Measurements from ENCODE around the gene TTC39A.

DNA sequence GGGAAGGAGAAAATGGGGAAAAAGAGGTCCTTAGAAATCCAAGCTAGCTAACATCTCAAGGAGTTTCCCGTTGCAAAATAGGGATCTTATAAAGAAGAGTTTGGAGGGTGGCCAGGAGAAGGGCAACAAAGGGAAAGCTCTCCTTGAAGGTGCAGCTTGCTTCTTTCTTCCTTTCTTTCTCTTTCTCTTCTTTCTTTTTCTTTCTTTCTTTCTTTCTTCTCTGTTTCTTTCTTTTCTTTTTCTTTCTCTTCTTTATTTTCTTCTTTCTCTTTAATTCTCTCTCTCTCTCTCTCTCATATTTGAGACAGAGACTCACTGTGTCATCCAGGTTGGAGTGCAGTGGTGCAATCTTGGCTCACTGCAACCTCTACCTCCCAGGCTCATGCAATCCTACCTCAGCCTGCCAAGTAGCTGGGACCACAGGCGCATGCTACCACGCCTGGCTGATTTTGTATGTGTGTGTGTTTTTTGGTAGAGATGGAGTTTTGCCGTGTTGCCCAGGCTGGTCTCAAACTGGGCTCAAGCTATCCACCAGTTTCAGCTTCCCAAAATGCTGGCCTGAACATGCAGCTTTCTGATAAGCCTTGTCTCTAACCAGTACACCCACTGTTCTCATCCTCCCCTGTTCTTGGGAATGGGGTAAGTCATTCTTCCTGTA lies 49.9 kb downstream of the TTC39A start:
- TF ChIP-seq, protein P1, sequence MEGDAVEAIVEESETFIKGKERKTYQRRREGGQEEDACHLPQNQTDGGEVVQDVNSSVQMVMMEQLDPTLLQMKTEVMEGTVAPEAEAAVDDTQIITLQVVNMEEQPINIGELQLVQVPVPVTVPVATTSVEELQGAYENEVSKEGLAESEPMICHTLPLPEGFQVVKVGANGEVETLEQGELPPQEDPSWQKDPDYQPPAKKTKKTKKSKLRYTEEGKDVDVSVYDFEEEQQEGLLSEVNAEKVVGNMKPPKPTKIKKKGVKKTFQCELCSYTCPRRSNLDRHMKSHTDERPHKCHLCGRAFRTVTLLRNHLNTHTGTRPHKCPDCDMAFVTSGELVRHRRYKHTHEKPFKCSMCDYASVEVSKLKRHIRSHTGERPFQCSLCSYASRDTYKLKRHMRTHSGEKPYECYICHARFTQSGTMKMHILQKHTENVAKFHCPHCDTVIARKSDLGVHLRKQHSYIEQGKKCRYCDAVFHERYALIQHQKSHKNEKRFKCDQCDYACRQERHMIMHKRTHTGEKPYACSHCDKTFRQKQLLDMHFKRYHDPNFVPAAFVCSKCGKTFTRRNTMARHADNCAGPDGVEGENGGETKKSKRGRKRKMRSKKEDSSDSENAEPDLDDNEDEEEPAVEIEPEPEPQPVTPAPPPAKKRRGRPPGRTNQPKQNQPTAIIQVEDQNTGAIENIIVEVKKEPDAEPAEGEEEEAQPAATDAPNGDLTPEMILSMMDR (conservative IDR thresholded peaks at IDR 0.05 in 1 of 2, IDR thresholded peaks at IDR 0.05 in 1 of 2; ENCODE audit: low read depth in 1 of 2, low read length in 2 of 2), result no peak
- TF ChIP-seq EZH2 (IDR thresholded peaks at IDR 0.05; ENCODE audit: low read length, missing control alignments), result no peak
